GM12878 (cell line): ENCODE results near the gene MIR17HG. TPM values are rescaled to one million over a fixed set of nuclear protein-coding genes. Genes with fewer than 3 reads are reported as not detected.

ENCODE experiments used
- ATAC-seq: fragments of 200-7000 bp; cut with Tn5 transposase; 3 replicates; pipeline ENCODE4 v1.9.1; 2020; ENCODE audit warnings: mild to moderate bottlenecking, moderate library complexity
- BruUV-seq: library from RNA; stranded (reverse); fragments of 400-500 nt; replicated peaks from 2 replicates; lab custom pipeline; 2021; lab: Mats Ljungman, UMichigan
- CTCF ChIA-PET: fragments of 300-600 bp; sonication (Branson Sonifier 250); formaldehyde crosslinking; extraction: SDS; loops from one replicate; lab custom pipeline; 2021; ENCODE audit warnings: inconsistent platforms; lab: Yijun Ruan, JAX
- POLR2A ChIA-PET: fragments of 350-600 bp; formaldehyde crosslinking; extraction: SDS; loops from one replicate; lab custom pipeline; 2021; ENCODE audit warnings: inconsistent platforms; lab: Charles Lee
- RAD21 ChIA-PET: fragments of 300-600 bp; sonication (Branson Sonifier 250); formaldehyde crosslinking; loops from one replicate; lab custom pipeline; 2023; ENCODE audit warnings: antibody characterized with exemption; ENCODE audit not compliant: unreplicated experiment; lab: Charles Lee
- SMC1A ChIA-PET: fragments of 300-600 bp; sonication (Branson Sonifier 250); formaldehyde crosslinking; loops from one replicate; lab custom pipeline; 2023; ENCODE audit not compliant: unreplicated experiment, uncharacterized antibody; lab: Charles Lee
- DNase-seq: peaks from one replicate; pipeline ENCODE4 v3.0.0-alpha.2; 2011; ENCODE audit warnings: low read depth, low spot score
- FAIRE-seq: peaks from 3 replicates; lab custom pipeline; 2011; peaks lifted over from hg19 to GRCh38; lab: Jason Lieb, UNC
- H2AFZ ChIP-seq: 2 replicates; pipeline ENCODE4 v1.6.0; 2011; ENCODE audit warnings: low read depth, low read length, control low read depth; ENCODE audit not compliant: control insufficient read depth
- H3K27ac ChIP-seq: 2 replicates; pipeline ENCODE4 v1.5.1; 2011; ENCODE audit warnings: control low read depth; ENCODE audit not compliant: control insufficient read depth, insufficient read depth
- H3K27me3 ChIP-seq, 2 experiments: replicated peaks in 1 of 2; 2 replicates each; pipeline versions ENCODE4 v1.6.0 to v1.6.1; 2011; ENCODE audit warnings: low read length in 1 of 2; ENCODE audit not compliant: control insufficient read depth in 2 of 2, insufficient read depth in 2 of 2
- H3K36me3 ChIP-seq, 2 experiments: 2 replicates each; pipeline ENCODE4 v1.5.1; 2011; ENCODE audit warnings: low read length in 1 of 2; ENCODE audit not compliant: control insufficient read depth in 2 of 2, insufficient read depth in 2 of 2
- H3K4me1 ChIP-seq: 2 replicates; pipeline ENCODE4 v1.6.1; 2011; ENCODE audit warnings: mild to moderate bottlenecking, low read length, moderate library complexity, mixed read lengths; ENCODE audit not compliant: control insufficient read depth, insufficient read depth
- H3K4me2 ChIP-seq: 2 replicates; pipeline ENCODE4 v1.6.0; 2011; ENCODE audit warnings: control low read depth; ENCODE audit not compliant: control insufficient read depth, insufficient read depth
- H3K4me3 ChIP-seq: fragments of 200-600 bp; sonication (generic); 2 replicates; pipeline ENCODE4 v1.5.1; 2016
- H3K79me2 ChIP-seq: 2 replicates; pipeline ENCODE4 v1.6.0; 2011; ENCODE audit warnings: low read length; ENCODE audit not compliant: control insufficient read depth, insufficient read depth
- H3K9ac ChIP-seq: 2 replicates; pipeline ENCODE4 v1.8.0; 2011; ENCODE audit warnings: low read length, control low read depth, mixed read lengths; ENCODE audit not compliant: control insufficient read depth, insufficient read depth
- H3K9me3 ChIP-seq: replicated peaks from 3 replicates; pipeline ENCODE4 v1.5.1; 2011; ENCODE audit warnings: mild to moderate bottlenecking, low read length; ENCODE audit not compliant: control insufficient read depth, insufficient read depth
- H4K20me1 ChIP-seq: 2 replicates; pipeline ENCODE4 v1.6.0; 2011; ENCODE audit not compliant: control insufficient read depth, insufficient read depth
- CHD2 ChIP-seq: IDR thresholded peaks from 2 replicates; pipeline ENCODE4 v1.6.1; 2011; ENCODE audit warnings: low read depth, low read length, improper control_type of control experiment, borderline replicate concordance
- DPF2 ChIP-seq: fragments of 450-650 bp; IDR thresholded peaks from 2 replicates; pipeline ENCODE4 v1.6.1; 2017; ENCODE audit warnings: mild to moderate bottlenecking
- NFXL1 ChIP-seq: fragments of 450-650 bp; IDR thresholded peaks from 2 replicates; pipeline ENCODE4 v1.6.1; 2017; ENCODE audit warnings: antibody characterized with exemption, mild to moderate bottlenecking, borderline replicate concordance
- POU2F2 ChIP-seq: IDR thresholded peaks from 3 replicates; pipeline ENCODE4 v1.6.1; 2011; ENCODE audit warnings: low read depth, mild to moderate bottlenecking, low read length, borderline replicate concordance
- WGBS: methylation state at CpG from one replicate; pipeline ENCODE4 v1.1.6; 2016; ENCODE audit warnings: low lambda C conversion rate; ENCODE audit not compliant: insufficient replicate concordance, insufficient coverage; ENCODE audit errors: missing lambda C conversion rate; 5-methylcytosine and 5-hydroxymethylcytosine counted together
- in situ Hi-C: fragments of 300-500 bp; cut with MboI; formaldehyde crosslinking; loops from 9 replicates; pipeline ENCODE4 v1.14.3; 2018; ENCODE audit warnings: mixed read lengths
- intact Hi-C: fragments of 100-400 bp; cut with micrococcal nuclease; formaldehyde crosslinking; loops from one replicate; pipeline ENCODE4 v1.14.2; 2022; ENCODE audit not compliant: unreplicated experiment
- polyA plus RNA-seq, 11 experiments: library from polyadenylated mRNA; depleted of rRNA in 4 of 11; unstranded in 6 of 11; stranded (reverse) in 5 of 11; fragments of >200 nt; fragmentation: Nextera tagmentation in 4 of 11; fragmentation: Illumina TruSeq in 1 of 11; extraction: Ambion mirVana in 4 of 11; extraction: Trizol in 1 of 11; gene quantifications; 1 replicate in 1 of 11; 2 replicates in 10 of 11; pipeline versions ENCODE4 v1.2.1 to v1.2.3, GENCODE V29; 2011 to 2016; ENCODE audit warnings: inconsistent platforms in 2 of 11, missing spikeins in 2 of 11, low read depth in 1 of 11
- total RNA-seq, 4 experiments: library from RNA; depleted of rRNA in 3 of 4; stranded (reverse); fragments of >200 nt in 3 of 4; fragmentation: Illumina TruSeq in 1 of 4; extraction: Trizol in 1 of 4; gene quantifications; 2 replicates each; pipeline versions ENCODE4 v1.2.1 to v1.2.3, GENCODE V29; 2013 to 2021
- TF ChIP-seq, protein P1 (sequence below): IDR thresholded peaks from 2 replicates; pipeline ENCODE4 v1.6.1; 2012; ENCODE audit warnings: improper control_type of control experiment, low read depth, low read length; ENCODE audit not compliant: insufficient replicate concordance
- TF ChIP-seq, protein P2 (sequence below): fragments of 150-350 bp; IDR thresholded peaks from 2 replicates; pipeline ENCODE4 v1.6.1; 2016; ENCODE audit warnings: low read depth, low read length
- TF ChIP-seq, protein P3 (sequence below): fragments of 450-650 bp; IDR thresholded peaks from 2 replicates; pipeline ENCODE4 v1.6.1; 2018; ENCODE audit warnings: borderline replicate concordance, mild to moderate bottlenecking; ENCODE audit not compliant: partially characterized antibody

The MIR17HG gene
- total and polyA plus RNA-seq, 10 of the 15 experiments (the other 5 are each of a cell fraction or from before 2014, with no cell fraction given) = 4.4 to 37.7 (median 15.1) TPM

DNA sequence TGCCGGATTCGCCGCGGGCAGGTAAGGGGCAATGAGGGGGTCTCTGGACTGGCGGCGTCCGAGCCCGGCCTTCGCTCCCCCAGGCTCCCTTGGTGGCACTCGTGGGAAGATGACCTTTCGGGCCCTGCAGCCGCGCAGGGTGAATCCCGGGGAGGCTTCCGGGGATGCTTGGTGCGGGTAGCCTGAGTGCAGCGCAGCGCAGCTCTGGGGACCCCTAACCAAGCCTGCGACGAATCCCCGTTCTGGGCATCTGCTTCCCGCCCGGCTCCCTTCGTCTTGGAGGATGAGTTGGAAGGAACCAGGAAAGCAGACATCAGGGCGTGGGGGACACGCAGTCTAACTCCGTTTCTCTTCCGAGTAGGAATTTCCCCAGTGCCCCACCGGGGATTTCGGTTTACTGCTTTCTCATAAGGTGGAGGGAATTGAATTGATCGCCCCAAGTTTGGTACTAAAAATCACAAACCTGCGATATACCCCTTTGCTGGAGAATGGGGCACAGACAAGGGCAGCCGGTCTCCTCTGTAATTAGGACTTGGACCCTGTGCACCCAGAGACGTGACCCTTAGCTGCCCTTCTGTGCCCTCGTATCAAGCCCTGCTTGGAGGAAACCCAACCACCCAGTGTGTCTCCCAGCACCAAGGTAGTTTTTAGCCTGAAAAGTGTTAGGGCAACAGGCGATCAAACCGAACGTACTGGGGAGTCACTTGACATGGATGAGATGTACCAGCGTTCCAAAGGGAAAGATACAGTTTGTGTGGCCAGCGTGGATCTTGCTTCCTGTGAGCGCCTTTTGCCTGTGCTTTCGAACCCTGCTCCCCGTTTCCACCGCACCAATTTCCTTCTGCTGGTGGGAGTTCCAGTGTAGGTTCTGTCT lies 51.9 kb downstream of the MIR17HG start:
- in situ Hi-C loops (no loop called here), intact Hi-C loops (no loop called here)
- ChIA-PET POLR2A (no interaction called here), RAD21 (interaction anchor here (1.3 kb wide), 1 partner anchor 18 kb away, joined by 3 read pairs; no protein-coding TSS in a partner anchor), SMC1A (interaction anchor here (1.2 to 1.5 kb wide), 2 partner anchors 18 to 86 kb away, joined by 3 to 4 read pairs; no protein-coding TSS in a partner anchor), CTCF (interaction anchor here (0.8 to 1.5 kb wide), 4 partner anchors 18 to 323 kb away, joined by 3 to 4 read pairs (median 3); no protein-coding TSS in a partner anchor)
- Histone ChIP-seq H2AFZ (peak overlapping the region; percentile 52), H3K36me3 (no peaks in the 10 kb centered on the region), H3K27me3 (peaks cover 0 to 5% of the 10 kb centered on the region in 2 experiments; a peak in 2 of 4 replicates), H4K20me1 (no peaks in the 10 kb centered on the region), H3K9me3 (no peaks in the 10 kb centered on the region), H3K27ac (peak overlapping the region; percentile 14; the same call in 1 of the 2 replicates), H3K79me2 (no peaks in the 10 kb centered on the region; the same call in 1 of the 2 replicates), H3K9ac (peak overlapping the region; percentile 58), H3K4me1 (no peaks in the 10 kb centered on the region), H3K4me2 (peak overlapping the region; percentile 95), H3K4me3 (peak overlapping the region; percentile 67; the same call in 1 of the 2 replicates)
- ATAC-seq = peak; percentile 32
- no peak for TF ChIP-seq NFXL1
- no peak for TF ChIP-seq POU2F2
- TF ChIP-seq, protein P1, sequence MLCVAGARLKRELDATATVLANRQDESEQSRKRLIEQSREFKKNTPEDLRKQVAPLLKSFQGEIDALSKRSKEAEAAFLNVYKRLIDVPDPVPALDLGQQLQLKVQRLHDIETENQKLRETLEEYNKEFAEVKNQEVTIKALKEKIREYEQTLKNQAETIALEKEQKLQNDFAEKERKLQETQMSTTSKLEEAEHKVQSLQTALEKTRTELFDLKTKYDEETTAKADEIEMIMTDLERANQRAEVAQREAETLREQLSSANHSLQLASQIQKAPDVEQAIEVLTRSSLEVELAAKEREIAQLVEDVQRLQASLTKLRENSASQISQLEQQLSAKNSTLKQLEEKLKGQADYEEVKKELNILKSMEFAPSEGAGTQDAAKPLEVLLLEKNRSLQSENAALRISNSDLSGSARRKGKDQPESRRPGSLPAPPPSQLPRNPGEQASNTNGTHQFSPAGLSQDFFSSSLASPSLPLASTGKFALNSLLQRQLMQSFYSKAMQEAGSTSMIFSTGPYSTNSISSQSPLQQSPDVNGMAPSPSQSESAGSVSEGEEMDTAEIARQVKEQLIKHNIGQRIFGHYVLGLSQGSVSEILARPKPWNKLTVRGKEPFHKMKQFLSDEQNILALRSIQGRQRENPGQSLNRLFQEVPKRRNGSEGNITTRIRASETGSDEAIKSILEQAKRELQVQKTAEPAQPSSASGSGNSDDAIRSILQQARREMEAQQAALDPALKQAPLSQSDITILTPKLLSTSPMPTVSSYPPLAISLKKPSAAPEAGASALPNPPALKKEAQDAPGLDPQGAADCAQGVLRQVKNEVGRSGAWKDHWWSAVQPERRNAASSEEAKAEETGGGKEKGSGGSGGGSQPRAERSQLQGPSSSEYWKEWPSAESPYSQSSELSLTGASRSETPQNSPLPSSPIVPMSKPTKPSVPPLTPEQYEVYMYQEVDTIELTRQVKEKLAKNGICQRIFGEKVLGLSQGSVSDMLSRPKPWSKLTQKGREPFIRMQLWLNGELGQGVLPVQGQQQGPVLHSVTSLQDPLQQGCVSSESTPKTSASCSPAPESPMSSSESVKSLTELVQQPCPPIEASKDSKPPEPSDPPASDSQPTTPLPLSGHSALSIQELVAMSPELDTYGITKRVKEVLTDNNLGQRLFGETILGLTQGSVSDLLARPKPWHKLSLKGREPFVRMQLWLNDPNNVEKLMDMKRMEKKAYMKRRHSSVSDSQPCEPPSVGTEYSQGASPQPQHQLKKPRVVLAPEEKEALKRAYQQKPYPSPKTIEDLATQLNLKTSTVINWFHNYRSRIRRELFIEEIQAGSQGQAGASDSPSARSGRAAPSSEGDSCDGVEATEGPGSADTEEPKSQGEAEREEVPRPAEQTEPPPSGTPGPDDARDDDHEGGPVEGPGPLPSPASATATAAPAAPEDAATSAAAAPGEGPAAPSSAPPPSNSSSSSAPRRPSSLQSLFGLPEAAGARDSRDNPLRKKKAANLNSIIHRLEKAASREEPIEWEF = no peak
- TF ChIP-seq, protein P2, sequence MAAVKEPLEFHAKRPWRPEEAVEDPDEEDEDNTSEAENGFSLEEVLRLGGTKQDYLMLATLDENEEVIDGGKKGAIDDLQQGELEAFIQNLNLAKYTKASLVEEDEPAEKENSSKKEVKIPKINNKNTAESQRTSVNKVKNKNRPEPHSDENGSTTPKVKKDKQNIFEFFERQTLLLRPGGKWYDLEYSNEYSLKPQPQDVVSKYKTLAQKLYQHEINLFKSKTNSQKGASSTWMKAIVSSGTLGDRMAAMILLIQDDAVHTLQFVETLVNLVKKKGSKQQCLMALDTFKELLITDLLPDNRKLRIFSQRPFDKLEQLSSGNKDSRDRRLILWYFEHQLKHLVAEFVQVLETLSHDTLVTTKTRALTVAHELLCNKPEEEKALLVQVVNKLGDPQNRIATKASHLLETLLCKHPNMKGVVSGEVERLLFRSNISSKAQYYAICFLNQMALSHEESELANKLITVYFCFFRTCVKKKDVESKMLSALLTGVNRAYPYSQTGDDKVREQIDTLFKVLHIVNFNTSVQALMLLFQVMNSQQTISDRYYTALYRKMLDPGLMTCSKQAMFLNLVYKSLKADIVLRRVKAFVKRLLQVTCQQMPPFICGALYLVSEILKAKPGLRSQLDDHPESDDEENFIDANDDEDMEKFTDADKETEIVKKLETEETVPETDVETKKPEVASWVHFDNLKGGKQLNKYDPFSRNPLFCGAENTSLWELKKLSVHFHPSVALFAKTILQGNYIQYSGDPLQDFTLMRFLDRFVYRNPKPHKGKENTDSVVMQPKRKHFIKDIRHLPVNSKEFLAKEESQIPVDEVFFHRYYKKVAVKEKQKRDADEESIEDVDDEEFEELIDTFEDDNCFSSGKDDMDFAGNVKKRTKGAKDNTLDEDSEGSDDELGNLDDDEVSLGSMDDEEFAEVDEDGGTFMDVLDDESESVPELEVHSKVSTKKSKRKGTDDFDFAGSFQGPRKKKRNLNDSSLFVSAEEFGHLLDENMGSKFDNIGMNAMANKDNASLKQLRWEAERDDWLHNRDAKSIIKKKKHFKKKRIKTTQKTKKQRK = no peak
- TF ChIP-seq DPF2 = no peak
- TF ChIP-seq CHD2 = no peak
- TF ChIP-seq, protein P3, sequence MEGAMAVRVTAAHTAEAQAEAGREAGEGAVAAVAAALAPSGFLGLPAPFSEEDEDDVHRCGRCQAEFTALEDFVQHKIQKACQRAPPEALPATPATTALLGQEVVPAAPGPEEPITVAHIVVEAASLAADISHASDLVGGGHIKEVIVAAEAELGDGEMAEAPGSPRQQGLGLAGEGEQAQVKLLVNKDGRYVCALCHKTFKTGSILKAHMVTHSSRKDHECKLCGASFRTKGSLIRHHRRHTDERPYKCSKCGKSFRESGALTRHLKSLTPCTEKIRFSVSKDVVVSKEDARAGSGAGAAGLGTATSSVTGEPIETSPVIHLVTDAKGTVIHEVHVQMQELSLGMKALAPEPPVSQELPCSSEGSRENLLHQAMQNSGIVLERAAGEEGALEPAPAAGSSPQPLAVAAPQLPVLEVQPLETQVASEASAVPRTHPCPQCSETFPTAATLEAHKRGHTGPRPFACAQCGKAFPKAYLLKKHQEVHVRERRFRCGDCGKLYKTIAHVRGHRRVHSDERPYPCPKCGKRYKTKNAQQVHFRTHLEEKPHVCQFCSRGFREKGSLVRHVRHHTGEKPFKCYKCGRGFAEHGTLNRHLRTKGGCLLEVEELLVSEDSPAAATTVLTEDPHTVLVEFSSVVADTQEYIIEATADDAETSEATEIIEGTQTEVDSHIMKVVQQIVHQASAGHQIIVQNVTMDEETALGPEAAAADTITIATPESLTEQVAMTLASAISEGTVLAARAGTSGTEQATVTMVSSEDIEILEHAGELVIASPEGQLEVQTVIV = no peak
- no peak for FAIRE-seq
- no TSS peak for BruUV-seq
- no peak for DNase-seq
- 10% methylated on average over 44 of the region's 44 CpGs for WGBS
